ENCODE measurements around the gene SRCAP. TPM values are rescaled to one million over a fixed set of nuclear protein-coding genes. Genes with fewer than 3 reads are reported as not detected.

Gene SRCAP
- polyA plus RNA-seq, 1 of the 3 experiments (the other 2 are of a cell fraction), result 5.6 TPM

DNA sequence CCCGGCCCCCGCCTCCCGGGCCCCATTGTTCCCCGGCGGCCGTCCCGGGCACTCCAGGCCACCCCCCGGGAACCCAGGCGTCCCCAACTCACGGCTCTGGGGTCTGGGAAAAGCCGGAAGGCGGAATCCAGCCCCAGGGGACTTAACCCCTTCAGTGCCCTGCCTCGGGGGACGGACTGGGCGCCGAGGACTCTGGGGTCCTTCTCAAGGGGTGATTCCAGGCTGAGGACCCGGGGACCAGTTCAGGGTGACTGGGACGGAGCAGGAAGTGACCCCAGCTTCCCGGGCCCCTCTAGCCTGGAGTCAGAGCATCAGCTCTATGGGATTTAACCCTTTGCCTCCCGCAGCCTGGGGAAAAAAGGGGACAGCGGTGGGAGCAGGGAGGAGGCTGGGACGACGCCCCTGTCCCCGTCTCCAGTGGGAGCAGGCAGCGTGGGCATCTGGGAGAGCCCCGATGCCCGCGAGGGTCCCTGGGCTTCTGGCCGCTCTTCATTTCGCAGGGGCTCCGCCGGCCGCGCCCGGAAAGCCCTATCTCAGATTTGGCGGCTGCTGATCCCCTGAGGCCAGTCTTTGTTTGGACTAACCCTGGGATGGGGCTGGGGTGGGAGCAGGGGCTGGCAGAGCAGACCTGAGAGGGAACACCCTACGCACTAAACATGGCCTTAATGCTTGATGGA lies 88.1 kb downstream of the SRCAP start, which contains the start of gene ZNF629:
Gene ZNF629, minus strand, starts transcription at position 270 of the 677 bp plus-strand sequence. CDS start 2,723 bp downstream, outside the sequence.
- Histone ChIP-seq H3K4me3 (ENCODE audit: low read depth in 2 of 2, low read length in 1 of 2) (peak within 1 kb of the TSS; percentile 82 to 86), H3K9me2 (no peaks in the 10 kb centered on the region), H3K9me3 (no peaks in the 10 kb centered on the region), H4K20me1 (ENCODE audit: insufficient read depth) (no peaks in the 10 kb centered on the region), H3K4me1 (ENCODE audit: control insufficient read depth in 1 of 2, insufficient read depth in 2 of 2, low read depth in 1 of 2, low read length in 1 of 2) (peaks cover 6 to 17% of the 10 kb centered on the region in 2 experiments; a peak in 2 of 4 replicates), H3K27ac (ENCODE audit: low read depth in 2 of 2, low read length in 1 of 2) (peak within 1 kb of the TSS; percentile 63 to 92), H3K4me2 (peak within 1 kb of the TSS; percentile 100), H3K27me3 (ENCODE audit: insufficient read depth) (no peaks in the 10 kb centered on the region), H3K79me2 (ENCODE audit: insufficient read depth) (peaks cover 44% of the 10 kb centered on the region), H2AFZ (ENCODE audit: low read depth) (peak within 1 kb of the TSS; percentile 98), H3F3A (replicated peaks; ENCODE audit: insufficient read depth) (no peaks in the 10 kb centered on the region), H3K36me3 (replicated peaks in 1 of 2; ENCODE audit: control insufficient read depth in 1 of 2, insufficient read depth in 2 of 2, low read length in 1 of 2) (peaks cover 0 to 28% of the 10 kb centered on the region in 2 experiments), H3K9ac (peak within 1 kb of the TSS; percentile 96)
- POLR2A ChIA-PET, result interaction anchor here (0.6 to 4.1 kb wide), 7 partner anchors 12 to 89 kb away, joined by 3 to 128 read pairs (median 5); no protein-coding TSS in a partner anchor
- DNase-seq, result peak; percentile 97
- 6% methylated on average over 17 of the region's 37 CpGs for WGBS (ENCODE audit: low lambda C conversion rate)
- CTCF ChIA-PET, result interaction anchor here (0.6 to 2.0 kb wide), 4 partner anchors 19 to 88 kb away, joined by 3 to 19 read pairs (median 4); no protein-coding TSS in a partner anchor
- TF ChIP-seq FOXJ3 (CRISPR knock-in tag; IDR thresholded peaks at IDR 0.05), result no peak
- TF ChIP-seq, protein P1, sequence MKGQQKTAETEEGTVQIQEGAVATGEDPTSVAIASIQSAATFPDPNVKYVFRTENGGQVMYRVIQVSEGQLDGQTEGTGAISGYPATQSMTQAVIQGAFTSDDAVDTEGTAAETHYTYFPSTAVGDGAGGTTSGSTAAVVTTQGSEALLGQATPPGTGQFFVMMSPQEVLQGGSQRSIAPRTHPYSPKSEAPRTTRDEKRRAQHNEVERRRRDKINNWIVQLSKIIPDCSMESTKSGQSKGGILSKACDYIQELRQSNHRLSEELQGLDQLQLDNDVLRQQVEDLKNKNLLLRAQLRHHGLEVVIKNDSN (IDR thresholded peaks at IDR 0.05; ENCODE audit: borderline replicate concordance, low read depth), result no peak
- TF ChIP-seq RXRA (IDR thresholded peaks at IDR 0.05; ENCODE audit: borderline replicate concordance, low read depth), result no peak
- TF ChIP-seq, protein P2, sequence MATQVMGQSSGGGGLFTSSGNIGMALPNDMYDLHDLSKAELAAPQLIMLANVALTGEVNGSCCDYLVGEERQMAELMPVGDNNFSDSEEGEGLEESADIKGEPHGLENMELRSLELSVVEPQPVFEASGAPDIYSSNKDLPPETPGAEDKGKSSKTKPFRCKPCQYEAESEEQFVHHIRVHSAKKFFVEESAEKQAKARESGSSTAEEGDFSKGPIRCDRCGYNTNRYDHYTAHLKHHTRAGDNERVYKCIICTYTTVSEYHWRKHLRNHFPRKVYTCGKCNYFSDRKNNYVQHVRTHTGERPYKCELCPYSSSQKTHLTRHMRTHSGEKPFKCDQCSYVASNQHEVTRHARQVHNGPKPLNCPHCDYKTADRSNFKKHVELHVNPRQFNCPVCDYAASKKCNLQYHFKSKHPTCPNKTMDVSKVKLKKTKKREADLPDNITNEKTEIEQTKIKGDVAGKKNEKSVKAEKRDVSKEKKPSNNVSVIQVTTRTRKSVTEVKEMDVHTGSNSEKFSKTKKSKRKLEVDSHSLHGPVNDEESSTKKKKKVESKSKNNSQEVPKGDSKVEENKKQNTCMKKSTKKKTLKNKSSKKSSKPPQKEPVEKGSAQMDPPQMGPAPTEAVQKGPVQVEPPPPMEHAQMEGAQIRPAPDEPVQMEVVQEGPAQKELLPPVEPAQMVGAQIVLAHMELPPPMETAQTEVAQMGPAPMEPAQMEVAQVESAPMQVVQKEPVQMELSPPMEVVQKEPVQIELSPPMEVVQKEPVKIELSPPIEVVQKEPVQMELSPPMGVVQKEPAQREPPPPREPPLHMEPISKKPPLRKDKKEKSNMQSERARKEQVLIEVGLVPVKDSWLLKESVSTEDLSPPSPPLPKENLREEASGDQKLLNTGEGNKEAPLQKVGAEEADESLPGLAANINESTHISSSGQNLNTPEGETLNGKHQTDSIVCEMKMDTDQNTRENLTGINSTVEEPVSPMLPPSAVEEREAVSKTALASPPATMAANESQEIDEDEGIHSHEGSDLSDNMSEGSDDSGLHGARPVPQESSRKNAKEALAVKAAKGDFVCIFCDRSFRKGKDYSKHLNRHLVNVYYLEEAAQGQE (IDR thresholded peaks at IDR 0.05; ENCODE audit: low read depth, low read length), result 0 out of 2 replicates have a peak, but pooled peaks have one; percentile 6
- TF ChIP-seq RFX5 (IDR thresholded peaks at IDR 0.05; ENCODE audit: low read length), result no peak
- TF ChIP-seq RAD21 (IDR thresholded peaks at IDR 0.05; ENCODE audit: low read length), result no peak
- TF ChIP-seq GABPA (IDR thresholded peaks at IDR 0.05; ENCODE audit: low read depth), result peak; percentile 86
- no peak for TF ChIP-seq GATA2 (CRISPR knock-in tag; IDR thresholded peaks at IDR 0.05)
- TF ChIP-seq, protein P3, sequence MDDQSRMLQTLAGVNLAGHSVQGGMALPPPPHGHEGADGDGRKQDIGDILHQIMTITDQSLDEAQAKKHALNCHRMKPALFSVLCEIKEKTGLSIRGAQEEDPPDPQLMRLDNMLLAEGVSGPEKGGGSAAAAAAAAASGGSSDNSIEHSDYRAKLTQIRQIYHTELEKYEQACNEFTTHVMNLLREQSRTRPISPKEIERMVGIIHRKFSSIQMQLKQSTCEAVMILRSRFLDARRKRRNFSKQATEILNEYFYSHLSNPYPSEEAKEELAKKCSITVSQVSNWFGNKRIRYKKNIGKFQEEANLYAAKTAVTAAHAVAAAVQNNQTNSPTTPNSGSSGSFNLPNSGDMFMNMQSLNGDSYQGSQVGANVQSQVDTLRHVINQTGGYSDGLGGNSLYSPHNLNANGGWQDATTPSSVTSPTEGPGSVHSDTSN (IDR thresholded peaks at IDR 0.05), result no peak
- TF ChIP-seq SIN3A (IDR thresholded peaks at IDR 0.05; ENCODE audit: borderline replicate concordance, low read depth, low read length), result no peak
- TF ChIP-seq TAF1 (IDR thresholded peaks at IDR 0.05; ENCODE audit: borderline replicate concordance, low read depth, low read length), result peak; percentile 96
- no peak for TF ChIP-seq EP300 (IDR thresholded peaks at IDR 0.05; ENCODE audit: borderline replicate concordance in 1 of 2, low read depth in 1 of 2, low read length in 1 of 2)
- TF ChIP-seq NRF1 (IDR thresholded peaks at IDR 0.05; ENCODE audit: low read depth, low read length), result no peak
- TF ChIP-seq YY1 (IDR thresholded peaks at IDR 0.05; ENCODE audit: low read depth), result peak; percentile 32; the same call in 1 of the 2 replicates
- TF ChIP-seq EZH2phosphoT487 (IDR thresholded peaks at IDR 0.05; ENCODE audit: borderline replicate concordance, low read depth), result no peak
- TF ChIP-seq CHD2 (IDR thresholded peaks at IDR 0.05; ENCODE audit: low read length, partially characterized antibody), result no peak
- TF ChIP-seq FOSL2 (IDR thresholded peaks at IDR 0.05; ENCODE audit: borderline replicate concordance, low read depth), result no peak
- TF ChIP-seq, protein P4, sequence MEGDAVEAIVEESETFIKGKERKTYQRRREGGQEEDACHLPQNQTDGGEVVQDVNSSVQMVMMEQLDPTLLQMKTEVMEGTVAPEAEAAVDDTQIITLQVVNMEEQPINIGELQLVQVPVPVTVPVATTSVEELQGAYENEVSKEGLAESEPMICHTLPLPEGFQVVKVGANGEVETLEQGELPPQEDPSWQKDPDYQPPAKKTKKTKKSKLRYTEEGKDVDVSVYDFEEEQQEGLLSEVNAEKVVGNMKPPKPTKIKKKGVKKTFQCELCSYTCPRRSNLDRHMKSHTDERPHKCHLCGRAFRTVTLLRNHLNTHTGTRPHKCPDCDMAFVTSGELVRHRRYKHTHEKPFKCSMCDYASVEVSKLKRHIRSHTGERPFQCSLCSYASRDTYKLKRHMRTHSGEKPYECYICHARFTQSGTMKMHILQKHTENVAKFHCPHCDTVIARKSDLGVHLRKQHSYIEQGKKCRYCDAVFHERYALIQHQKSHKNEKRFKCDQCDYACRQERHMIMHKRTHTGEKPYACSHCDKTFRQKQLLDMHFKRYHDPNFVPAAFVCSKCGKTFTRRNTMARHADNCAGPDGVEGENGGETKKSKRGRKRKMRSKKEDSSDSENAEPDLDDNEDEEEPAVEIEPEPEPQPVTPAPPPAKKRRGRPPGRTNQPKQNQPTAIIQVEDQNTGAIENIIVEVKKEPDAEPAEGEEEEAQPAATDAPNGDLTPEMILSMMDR (IDR thresholded peaks at IDR 0.05), result no peak
- no peak for TF ChIP-seq TCF12 (IDR thresholded peaks at IDR 0.05)
- TF ChIP-seq POLR2AphosphoS5 (IDR thresholded peaks at IDR 0.05; ENCODE audit: low read depth, low read length), result peak; percentile 55
- peak; percentile 36; the same call in 1 of the 2 replicates for TF ChIP-seq MXI1 (IDR thresholded peaks at IDR 0.05; ENCODE audit: low read depth, low read length)
- no peak; the same call in 1 of the 2 replicates for TF ChIP-seq JUND (IDR thresholded peaks at IDR 0.05)
- TF ChIP-seq SMC3 (IDR thresholded peaks at IDR 0.05; ENCODE audit: low read depth, low read length), result no peak
- TF ChIP-seq, protein P5, sequence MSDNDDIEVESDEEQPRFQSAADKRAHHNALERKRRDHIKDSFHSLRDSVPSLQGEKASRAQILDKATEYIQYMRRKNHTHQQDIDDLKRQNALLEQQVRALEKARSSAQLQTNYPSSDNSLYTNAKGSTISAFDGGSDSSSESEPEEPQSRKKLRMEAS (IDR thresholded peaks at IDR 0.05; ENCODE audit: low read depth), result peak; percentile 56; the same call in 1 of the 2 replicates
- no peak for TF ChIP-seq MEF2A (IDR thresholded peaks at IDR 0.05; ENCODE audit: borderline replicate concordance, low read depth)
